Neural cell (in vitro differentiated cells): Measurements from ENCODE around the gene PRG3. TPM values are rescaled to one million over a fixed set of nuclear protein-coding genes. Genes with fewer than 3 reads are reported as not detected.

Experiments used
- H2AFZ ChIP-seq: fragments of 200-600, 300-800 bp; sonication (generic), shearing (Covaris generic); 2 replicates; pipeline ENCODE4 v1.6.0; 2014; ENCODE audit warnings: low read depth, mild to moderate bottlenecking, antibody characterized with exemption, low read length, moderate library complexity
- H3F3A ChIP-seq: fragments of 200-600 bp; shearing (Covaris generic); 2 replicates; pipeline ENCODE4 v1.6.1; 2016; ENCODE audit warnings: mild to moderate bottlenecking, moderate library complexity, mixed read lengths, antibody characterized with exemption, low read length; ENCODE audit not compliant: insufficient read depth, poor library complexity, severe bottlenecking
- H3K27ac ChIP-seq: fragments of 200-600, 300-800 bp; sonication (generic), shearing (Covaris generic); 2 replicates; pipeline ENCODE4 v1.5.1; 2014; ENCODE audit warnings: mild to moderate bottlenecking, low read length, moderate library complexity
- H3K27me3 ChIP-seq: fragments of 300-800, 200-600 bp; sonication (generic), shearing (Covaris generic); 2 replicates; pipeline ENCODE4 v1.6.0; 2014; ENCODE audit warnings: mild to moderate bottlenecking, low read depth, low read length, moderate library complexity; ENCODE audit not compliant: insufficient read depth
- H3K36me3 ChIP-seq: fragments of 300-800, 200-600 bp; sonication (generic), shearing (Covaris generic); 2 replicates; pipeline ENCODE4 v1.5.1; 2014; ENCODE audit warnings: mild to moderate bottlenecking, antibody characterized with exemption, low read length, moderate library complexity; ENCODE audit not compliant: insufficient read depth
- H3K4me2 ChIP-seq: fragments of 300-800, 200-600 bp; sonication (generic), shearing (Covaris generic); 2 replicates; pipeline ENCODE4 v1.6.0; 2014; ENCODE audit warnings: mild to moderate bottlenecking, low read length
- H3K4me3 ChIP-seq: fragments of 300-800, 200-600 bp; sonication (generic), shearing (Covaris generic); 2 replicates; pipeline ENCODE4 v1.5.1; 2014; ENCODE audit warnings: mild to moderate bottlenecking, low read length, moderate library complexity
- H3K79me2 ChIP-seq: fragments of 200-600 bp; shearing (Covaris generic); replicated peaks from 2 replicates; pipeline ENCODE4 v1.6.0; 2014; ENCODE audit warnings: mild to moderate bottlenecking, low read length, moderate library complexity; ENCODE audit not compliant: insufficient read depth
- H3K9ac ChIP-seq: fragments of 300-800, 200-600 bp; sonication (generic), shearing (Covaris generic); 2 replicates; pipeline ENCODE4 v1.6.1; 2016; ENCODE audit warnings: mild to moderate bottlenecking, low read length, mixed read lengths
- H3K9me2 ChIP-seq: fragments of 200-600 bp; shearing (Covaris generic); 2 replicates; pipeline ENCODE4 v1.6.1; 2016; ENCODE audit warnings: mild to moderate bottlenecking, low read length, mixed read lengths; ENCODE audit not compliant: insufficient read depth
- H3K9me3 ChIP-seq: fragments of 200-600, 300-800 bp; sonication (generic), shearing (Covaris generic); 2 replicates; pipeline ENCODE4 v1.6.1; 2016; ENCODE audit warnings: mild to moderate bottlenecking, mixed run types, low read length, moderate library complexity, mixed read lengths
- H4K20me1 ChIP-seq: fragments of 200-600 bp; shearing (Covaris generic); 2 replicates; pipeline ENCODE4 v1.6.1; 2016; ENCODE audit warnings: mild to moderate bottlenecking, mixed run types; ENCODE audit not compliant: insufficient read depth
- CTCF ChIP-seq: fragments of 450-650 bp; IDR thresholded peaks from 2 replicates; pipeline ENCODE4 v1.5.1; 2014; ENCODE audit warnings: antibody characterized with exemption, mild to moderate bottlenecking, moderate library complexity; ENCODE audit not compliant: poor library complexity, severe bottlenecking
- EP300 ChIP-seq: fragments of 450-650 bp; conservative IDR thresholded peaks from 2 replicates; pipeline ENCODE4 v1.6.1; 2014; ENCODE audit warnings: antibody characterized with exemption, mild to moderate bottlenecking, moderate library complexity; ENCODE audit not compliant: poor library complexity, severe bottlenecking
- EZH2 ChIP-seq: fragments of 200-600, 300-800 bp; shearing (Covaris generic), sonication (generic); IDR thresholded peaks from 2 replicates; pipeline ENCODE4 v1.6.1; 2014; ENCODE audit warnings: antibody characterized with exemption, low read length, borderline replicate concordance, mild to moderate bottlenecking; ENCODE audit not compliant: insufficient read depth, poor library complexity, severe bottlenecking
- MXI1 ChIP-seq: fragments of 450-650 bp; conservative IDR thresholded peaks from 2 replicates; pipeline ENCODE4 v1.6.1; 2014; ENCODE audit warnings: antibody characterized with exemption, mild to moderate bottlenecking; ENCODE audit not compliant: poor library complexity, severe bottlenecking
- POLR2AphosphoS5 ChIP-seq: IDR thresholded peaks from 2 replicates; pipeline ENCODE4 v1.6.1; 2012
- RAD21 ChIP-seq: fragments of 450-650 bp; conservative IDR thresholded peaks from 2 replicates; pipeline ENCODE4 v1.6.1; 2014; ENCODE audit warnings: antibody characterized with exemption, mild to moderate bottlenecking, moderate library complexity
- REST ChIP-seq: IDR thresholded peaks from 2 replicates; pipeline ENCODE4 v1.6.1; 2012; ENCODE audit warnings: borderline replicate concordance
- SMC3 ChIP-seq: fragments of 450-650 bp; conservative IDR thresholded peaks from 2 replicates; pipeline ENCODE4 v1.6.1; 2014; ENCODE audit warnings: antibody characterized with exemption, mild to moderate bottlenecking, moderate library complexity; ENCODE audit not compliant: poor library complexity
- TAF1 ChIP-seq: IDR thresholded peaks from 2 replicates; pipeline ENCODE4 v1.6.1; 2012; ENCODE audit warnings: low read depth
- polyA plus RNA-seq: library from polyadenylated mRNA; depleted of rRNA; stranded (reverse); fragments of >200 nt; gene quantifications from 2 replicates; pipeline ENCODE4 v1.2.3, GENCODE V29; 2014

PRG3 gene
- polyA plus RNA-seq, 1 donor from 2014 or later = not detected

- Histone ChIP-seq H3K27ac (no peak overlapping the region), H3K36me3 (no peaks in the 10 kb centered on the region), H3K4me2 (no peak overlapping the region), H4K20me1 (no peaks in the 10 kb centered on the region), H3F3A (no peaks in the 10 kb centered on the region), H3K27me3 (peaks cover 4% of the 10 kb centered on the region), H2AFZ (no peak overlapping the region), H3K9ac (no peak overlapping the region), H3K79me2 (no peaks in the 10 kb centered on the region), H3K4me3 (no peak overlapping the region), H3K9me2 (no peaks in the 10 kb centered on the region), H3K9me3 (no peaks in the 10 kb centered on the region)
- no peak for TF ChIP-seq EZH2
- TF ChIP-seq REST = no peak
- no peak for TF ChIP-seq CTCF
- TF ChIP-seq SMC3 = no peak
- TF ChIP-seq RAD21 = no peak
- no peak for TF ChIP-seq MXI1
- no peak for TF ChIP-seq TAF1
- TF ChIP-seq EP300 = no peak
- no peak for TF ChIP-seq POLR2AphosphoS5
These were observed 43.3 kb upstream of the PRG3 start for GRCh38 chr11:57424137-57424791.

- H3K79me2 ChIP-seq = no peaks in the 10 kb centered on the region
- peak overlapping the region; percentile 9 for H3K27ac ChIP-seq
- H3K4me3 ChIP-seq = no peak overlapping the region
- H3K9ac ChIP-seq = no peak overlapping the region
- H3K36me3 ChIP-seq = no peaks in the 10 kb centered on the region
- H3F3A ChIP-seq = no peaks in the 10 kb centered on the region
- TF ChIP-seq RAD21 (no peak), EP300 (peak; percentile 24), POLR2AphosphoS5 (peak; percentile 80)
- H4K20me1 ChIP-seq = no peaks in the 10 kb centered on the region
- no peak overlapping the region for H2AFZ ChIP-seq
- no peaks in the 10 kb centered on the region for H3K9me3 ChIP-seq
- H3K27me3 ChIP-seq = peaks cover 4% of the 10 kb centered on the region
- H3K9me2 ChIP-seq = no peaks in the 10 kb centered on the region
- no peak overlapping the region for H3K4me2 ChIP-seq
These were observed 41.7 kb upstream of the PRG3 start for GRCh38 chr11:57422669-57423068.
